Stimulated activated naive B cell treated with anti-CD40 and anti-IgM and Interleukin-4, amounts not matched to agents 10 μg/mL and 1 μg/mL and 100 μg/mL, for 72 hours (primary cell): Measurements from ENCODE around the gene ANO10.
"Not testable (repeated sequence)": the region's sequence is repeated elsewhere in the genome, so short reads cannot be mapped to it uniquely, and the experiment has no call there.

ENCODE experiments used
- ATAC-seq, 2 donors: fragments of 150-1000 bp; cut with Tn5 transposase; replicated peaks; 2 replicates each; pipeline ENCODE4 v1.10.0; 2021; ENCODE audit warnings: moderate library complexity in 1 of 2
- DNase-seq: peaks from one replicate; pipeline ENCODE4 v3.0.0; 2021
- H3K27ac Mint-ChIP-seq: one replicate; pipeline ENCODE4 v1.8.0; 2022; ENCODE audit warnings: mild to moderate bottlenecking, mixed read lengths
- H3K27me3 Mint-ChIP-seq, 2 donors: one replicate each; pipeline ENCODE4 v1.8.0; 2022; ENCODE audit warnings: mixed read lengths in 2 of 2
- H3K36me3 Mint-ChIP-seq, 2 donors: one replicate each; pipeline ENCODE4 v1.8.0; 2022; ENCODE audit warnings: mixed read lengths in 2 of 2, mild to moderate bottlenecking in 1 of 2
- H3K4me1 Mint-ChIP-seq, 2 donors: one replicate each; pipeline ENCODE4 v1.8.0; 2022; ENCODE audit warnings: mixed read lengths in 2 of 2, mild to moderate bottlenecking in 1 of 2
- H3K4me3 Mint-ChIP-seq, 2 donors: one replicate each; pipeline ENCODE4 v1.8.0; 2022; ENCODE audit warnings: mild to moderate bottlenecking in 2 of 2, mixed read lengths in 2 of 2, moderate library complexity in 1 of 2
- H3K9me3 Mint-ChIP-seq, 2 donors: one replicate each; pipeline ENCODE4 v1.8.0; 2022; ENCODE audit warnings: mixed read lengths in 2 of 2, mild to moderate bottlenecking in 1 of 2

ANO10 gene

GRCh38 chr3:43503067-43503728, 118.6 kb downstream of the ANO10 start:
- H3K4me1 Mint-ChIP-seq, result peaks cover 0 to 2% of the 10 kb centered on the region in 2 donors
- no peak overlapping the region for H3K27ac Mint-ChIP-seq
- H3K27me3 Mint-ChIP-seq, result no peaks in the 10 kb centered on the region
- H3K9me3 Mint-ChIP-seq, result no peaks in the 10 kb centered on the region
- H3K4me3 Mint-ChIP-seq, result no peak overlapping the region
- peaks cover 0 to 1% of the 10 kb centered on the region in 2 donors for H3K36me3 Mint-ChIP-seq
- ATAC-seq (peak in 1 of 2 donors; percentile 41), DNase-seq (no peak)

- Mint-ChIP-seq H3K4me3 (no peak overlapping the region), H3K27me3 (no peaks in the 10 kb centered on the region), H3K27ac (no peak overlapping the region), H3K4me1 (peaks cover 0 to 2% of the 10 kb centered on the region in 2 donors), H3K9me3 (no peaks in the 10 kb centered on the region), H3K36me3 (peaks cover 0 to 1% of the 10 kb centered on the region in 2 donors)
- ATAC-seq, result no peak
- DNase-seq, result no peak
Measured at GRCh38 chr3:43499256-43499655, 122.6 kb downstream of the ANO10 start.

- ATAC-seq (no peak), DNase-seq (no peak)
- Mint-ChIP-seq H3K4me1 (peaks cover 0 to 2% of the 10 kb centered on the region in 2 donors), H3K27ac (no peak overlapping the region), H3K27me3 (no peaks in the 10 kb centered on the region), H3K4me3 (no peak overlapping the region), H3K36me3 (peaks cover 0 to 1% of the 10 kb centered on the region in 2 donors), H3K9me3 (peaks cover 0 to under 1% of the 10 kb centered on the region in 2 donors)
Measured at GRCh38 chr3:43497905-43498365, 123.9 kb downstream of the ANO10 start.

DNA sequence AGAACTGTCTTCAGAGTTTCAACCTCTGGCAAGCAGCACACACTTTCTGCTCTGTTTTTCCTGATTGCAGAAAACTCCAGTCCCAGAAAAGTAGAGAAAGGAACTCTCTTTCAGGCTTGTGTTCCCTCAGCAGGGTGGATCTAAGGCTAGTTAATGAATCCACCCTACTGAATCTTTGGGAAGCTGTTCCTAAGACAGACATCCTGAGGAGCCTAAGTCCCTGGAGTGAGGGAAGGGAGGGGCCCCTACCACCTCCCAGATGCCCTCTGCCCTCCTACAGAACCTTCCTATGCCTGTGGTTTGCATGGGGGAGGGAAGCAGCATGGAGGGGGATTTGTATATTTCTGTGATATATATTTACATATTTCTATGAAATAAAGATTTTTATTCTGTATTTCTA, 124.4 kb downstream of the ANO10 start:
- Mint-ChIP-seq H3K36me3 (peaks cover 0 to 1% of the 10 kb centered on the region in 2 donors), H3K4me1 (peaks cover 0 to 2% of the 10 kb centered on the region in 2 donors)

DNA sequence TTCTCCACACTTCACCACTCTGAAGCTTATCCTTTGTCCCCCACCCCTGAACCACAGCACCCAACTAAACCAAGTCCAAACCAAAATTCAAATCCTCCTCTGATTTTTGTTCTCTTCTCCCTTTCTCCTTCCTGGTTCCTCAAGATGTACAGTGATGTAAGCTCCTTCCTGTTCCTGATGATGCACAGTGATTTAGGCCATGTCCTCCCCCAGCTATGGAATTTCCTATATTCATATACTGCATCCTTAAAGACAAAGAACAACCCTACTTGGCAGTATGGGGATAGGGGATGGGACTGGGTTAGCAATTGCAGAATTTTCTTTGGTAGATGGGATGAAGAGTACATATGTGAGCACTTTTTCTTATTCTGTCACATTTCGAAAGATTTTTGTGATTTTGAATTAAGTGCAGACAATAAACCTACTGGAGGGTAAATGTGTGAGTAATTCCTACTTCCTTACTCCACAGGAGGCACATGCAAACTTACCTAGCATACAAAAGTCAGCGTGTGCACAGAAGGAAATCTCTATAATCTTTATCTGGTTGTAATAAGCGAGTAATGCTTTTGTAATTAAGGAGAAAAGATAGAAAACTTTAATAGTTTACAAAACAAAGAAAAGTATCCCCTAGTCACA, 125.0 kb downstream of the ANO10 start:
- Mint-ChIP-seq H3K27ac (no peak overlapping the region), H3K9me3 (peaks cover 0 to 6% of the 10 kb centered on the region in 2 donors), H3K36me3 (peaks cover 0 to 1% of the 10 kb centered on the region in 2 donors), H3K4me3 (no peak overlapping the region), H3K27me3 (no peaks in the 10 kb centered on the region), H3K4me1 (peaks cover 0 to 2% of the 10 kb centered on the region in 2 donors)
- DNase-seq, result no peak
- ATAC-seq, result no peak

More for the DNA sequence above, 124.4 kb downstream of the ANO10 start:
- Mint-ChIP-seq H3K9me3 (peaks cover 0 to 3% of the 10 kb centered on the region in 2 donors), H3K27me3 (no peaks in the 10 kb centered on the region), H3K4me3 (no peak overlapping the region), H3K27ac (no peak overlapping the region)
- no peak for ATAC-seq
- DNase-seq, result no peak

DNA sequence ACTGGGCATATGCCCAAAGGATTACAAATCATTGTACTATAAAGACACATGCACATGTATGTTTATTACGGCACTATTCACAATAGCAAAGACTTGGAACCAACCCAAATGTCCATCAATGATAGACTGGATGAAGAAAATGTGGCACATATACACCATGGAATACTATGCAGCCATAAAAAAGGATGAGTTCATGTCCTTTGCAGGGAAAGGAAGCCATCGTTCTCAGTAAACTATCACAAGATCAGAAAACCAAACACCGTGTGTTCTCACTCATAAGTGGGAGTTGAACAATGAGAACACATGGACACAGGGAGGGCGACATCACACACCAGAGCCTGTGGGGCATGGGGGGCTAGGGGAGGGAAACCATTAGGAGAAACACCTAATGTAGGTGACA, 128.9 kb downstream of the ANO10 start:
- H3K36me3 Mint-ChIP-seq, H3K9me3 Mint-ChIP-seq, H3K4me1 Mint-ChIP-seq, H3K27me3 Mint-ChIP-seq, ATAC-seq, DNase-seq, H3K4me3 Mint-ChIP-seq, H3K27ac Mint-ChIP-seq: not testable (repeated sequence)

GRCh38 chr3:43491807-43492206, 130.0 kb downstream of the ANO10 start:
- H3K4me3 Mint-ChIP-seq, H3K9me3 Mint-ChIP-seq, H3K4me1 Mint-ChIP-seq, H3K27ac Mint-ChIP-seq, H3K36me3 Mint-ChIP-seq, H3K27me3 Mint-ChIP-seq, ATAC-seq, DNase-seq: not testable (repeated sequence)

DNA sequence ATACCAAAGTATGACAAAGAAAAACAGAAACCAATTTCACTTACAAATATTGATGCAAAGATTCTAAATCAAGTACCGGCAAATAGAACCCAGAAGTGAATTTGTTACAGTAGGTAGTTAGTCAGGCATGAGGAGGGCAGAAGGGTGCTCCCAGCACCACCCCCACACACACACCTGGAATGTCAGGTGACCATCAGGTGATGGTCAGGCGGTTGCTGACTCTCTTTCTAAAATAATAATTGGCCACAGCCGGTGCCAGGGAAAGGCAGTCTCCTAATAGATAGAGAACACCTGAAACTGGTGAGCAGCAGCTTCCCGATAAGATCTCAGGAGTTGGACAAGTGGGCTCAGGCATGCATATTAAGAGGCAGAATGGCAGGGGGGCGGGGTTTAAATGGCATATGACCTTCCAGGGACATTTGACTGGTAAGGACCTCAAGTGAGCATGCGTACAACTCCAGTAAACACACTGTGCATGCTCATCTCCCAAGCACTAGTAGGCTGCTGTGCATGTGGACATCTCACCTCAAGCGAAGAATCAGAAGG, 131.1 kb downstream of the ANO10 start:
- Mint-ChIP-seq H3K4me3 (no peak overlapping the region), H3K9me3 (peaks cover 0 to 8% of the 10 kb centered on the region in 2 donors), H3K27ac (no peak overlapping the region), H3K4me1 (no peaks in the 10 kb centered on the region), H3K36me3 (no peaks in the 10 kb centered on the region), H3K27me3 (no peaks in the 10 kb centered on the region)
- no peak for ATAC-seq
- DNase-seq, result no peak

DNA sequence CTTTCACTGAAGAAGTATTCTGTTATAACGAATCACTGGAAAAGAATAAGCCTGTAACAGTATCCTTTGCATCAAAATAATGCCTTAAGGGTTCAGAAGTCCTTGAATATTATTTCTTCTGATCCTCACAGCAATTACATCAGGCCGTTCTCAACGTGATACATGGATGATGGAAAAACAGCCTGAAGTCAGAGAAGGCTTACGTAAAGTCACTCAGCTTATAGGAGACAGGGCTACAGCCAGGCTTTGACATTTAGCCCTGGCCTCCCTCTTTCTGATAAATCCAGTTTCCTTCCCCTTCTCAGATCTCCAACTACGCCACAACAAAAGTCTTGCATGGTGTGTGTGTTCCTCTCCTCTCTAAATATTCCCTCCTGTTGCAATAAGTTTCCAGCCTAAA, 131.9 kb downstream of the ANO10 start:
- H3K9me3 Mint-ChIP-seq, result peaks cover 0 to 8% of the 10 kb centered on the region in 2 donors
- no peaks in the 10 kb centered on the region for H3K4me1 Mint-ChIP-seq
- H3K36me3 Mint-ChIP-seq, result peaks cover 0 to 1% of the 10 kb centered on the region in 2 donors
- no peaks in the 10 kb centered on the region for H3K27me3 Mint-ChIP-seq
- no peak overlapping the region for H3K4me3 Mint-ChIP-seq
- no peak for DNase-seq
- ATAC-seq, result no peak
- no peak overlapping the region for H3K27ac Mint-ChIP-seq

DNA sequence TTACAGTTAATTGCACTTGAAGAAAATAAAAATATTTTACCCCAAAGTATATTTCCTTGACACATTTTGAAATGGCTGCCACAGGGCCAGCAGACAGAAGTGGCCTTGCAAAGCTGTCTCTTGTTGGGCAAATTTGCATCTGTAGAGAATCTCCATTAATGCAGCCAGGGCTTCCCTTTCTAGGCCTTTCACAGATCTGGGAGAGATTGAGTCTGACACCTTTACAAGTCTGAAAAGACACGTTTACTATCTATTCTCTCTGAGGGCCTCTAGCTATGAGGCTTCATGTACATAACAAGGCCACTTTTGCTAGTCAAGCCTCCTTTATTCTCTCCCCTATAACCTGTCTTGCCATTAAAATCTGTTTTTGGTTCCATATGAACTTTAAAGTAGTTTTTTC, 135.9 kb downstream of the ANO10 start:
- peaks cover 0 to 2% of the 10 kb centered on the region in 2 donors for H3K9me3 Mint-ChIP-seq
- no peak overlapping the region for H3K27ac Mint-ChIP-seq

DNA sequence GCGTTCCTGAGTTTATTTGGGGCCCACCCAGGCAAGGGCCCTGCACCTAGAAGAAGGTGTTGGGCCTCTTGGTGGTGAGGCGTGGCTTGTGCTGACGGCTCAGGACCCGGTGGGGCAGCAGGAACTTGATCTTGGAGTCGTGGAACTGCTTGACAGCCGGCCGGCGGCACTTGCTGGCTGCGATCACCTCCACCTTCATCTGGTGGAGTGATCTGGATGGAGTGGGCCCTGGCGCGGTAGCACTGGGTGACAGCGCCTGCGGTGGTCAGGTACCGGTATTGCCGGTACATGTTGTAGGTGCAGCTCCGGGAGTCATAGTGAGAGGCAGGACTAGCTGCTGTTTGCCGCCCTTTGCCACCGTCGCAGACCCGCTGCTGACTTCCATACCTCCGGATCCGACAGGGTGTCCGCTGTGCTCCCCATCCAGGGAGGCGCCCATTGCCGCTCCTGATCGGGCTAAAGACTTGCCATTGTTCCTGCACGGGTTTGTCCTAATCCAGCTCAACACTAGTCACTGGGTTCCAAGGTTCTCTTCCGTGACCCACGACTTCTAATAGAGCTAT, 136.8 kb downstream of the ANO10 start:
- Mint-ChIP-seq H3K36me3 (peaks cover 0 to 2% of the 10 kb centered on the region in 2 donors), H3K27ac (no peak overlapping the region), H3K4me1 (no peaks in the 10 kb centered on the region), H3K4me3 (no peak overlapping the region), H3K27me3 (no peaks in the 10 kb centered on the region), H3K9me3 (peaks cover 0 to 2% of the 10 kb centered on the region in 2 donors)
- DNase-seq, result no peak
- no peak for ATAC-seq

More for the DNA sequence above, 135.9 kb downstream of the ANO10 start:
- H3K4me1 Mint-ChIP-seq, result no peaks in the 10 kb centered on the region
- H3K36me3 Mint-ChIP-seq, result peaks cover 0 to 2% of the 10 kb centered on the region in 2 donors
- no peaks in the 10 kb centered on the region for H3K27me3 Mint-ChIP-seq
- H3K4me3 Mint-ChIP-seq, result no peak overlapping the region
- ATAC-seq (no peak), DNase-seq (no peak)

DNA sequence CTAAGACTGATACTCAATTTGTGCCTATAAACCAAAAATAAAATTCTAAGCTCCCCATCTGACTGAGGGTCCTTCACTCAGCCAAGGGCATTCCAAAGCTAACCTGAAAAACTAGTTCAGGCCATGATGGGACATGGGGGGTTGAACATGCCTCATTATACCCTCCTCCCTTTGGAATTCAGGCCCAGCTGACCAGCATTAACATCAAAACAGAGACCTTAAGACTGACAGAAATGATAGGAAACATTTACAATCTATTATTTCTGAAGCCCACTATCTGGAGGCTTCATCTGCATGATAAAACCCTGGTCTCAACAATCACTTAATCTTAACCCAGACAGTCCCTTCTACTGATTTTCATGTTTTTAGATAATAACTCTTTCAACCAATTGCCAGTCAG, 140.4 kb downstream of the ANO10 start:
- Mint-ChIP-seq H3K27ac (no peak overlapping the region), H3K4me1 (no peaks in the 10 kb centered on the region), H3K36me3 (peaks cover 0 to 2% of the 10 kb centered on the region in 2 donors), H3K27me3 (no peaks in the 10 kb centered on the region), H3K9me3 (no peaks in the 10 kb centered on the region), H3K4me3 (no peak overlapping the region)
- DNase-seq, result no peak
- no peak for ATAC-seq

DNA sequence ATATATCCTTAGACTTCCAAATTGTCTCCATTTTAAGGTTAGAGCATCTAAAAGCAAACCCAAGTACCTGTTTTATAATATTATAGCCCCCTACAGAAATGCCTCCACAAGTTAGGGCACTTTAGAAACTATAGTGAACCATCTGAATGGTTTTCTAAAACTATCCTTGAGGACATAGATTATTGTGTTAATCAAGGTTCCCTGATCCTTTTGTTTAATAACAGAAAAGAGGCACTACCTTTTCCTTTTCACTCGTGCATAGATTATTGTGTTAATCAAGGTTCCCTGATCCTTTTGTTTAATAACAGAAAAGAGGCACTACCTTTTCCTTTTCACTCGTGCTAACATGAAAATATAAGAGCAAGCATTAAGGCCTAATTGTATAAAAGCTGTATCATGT, 143.0 kb downstream of the ANO10 start:
- ATAC-seq, H3K4me1 Mint-ChIP-seq, H3K27ac Mint-ChIP-seq, H3K36me3 Mint-ChIP-seq, H3K27me3 Mint-ChIP-seq, H3K9me3 Mint-ChIP-seq, DNase-seq, H3K4me3 Mint-ChIP-seq: not testable (repeated sequence)

DNA sequence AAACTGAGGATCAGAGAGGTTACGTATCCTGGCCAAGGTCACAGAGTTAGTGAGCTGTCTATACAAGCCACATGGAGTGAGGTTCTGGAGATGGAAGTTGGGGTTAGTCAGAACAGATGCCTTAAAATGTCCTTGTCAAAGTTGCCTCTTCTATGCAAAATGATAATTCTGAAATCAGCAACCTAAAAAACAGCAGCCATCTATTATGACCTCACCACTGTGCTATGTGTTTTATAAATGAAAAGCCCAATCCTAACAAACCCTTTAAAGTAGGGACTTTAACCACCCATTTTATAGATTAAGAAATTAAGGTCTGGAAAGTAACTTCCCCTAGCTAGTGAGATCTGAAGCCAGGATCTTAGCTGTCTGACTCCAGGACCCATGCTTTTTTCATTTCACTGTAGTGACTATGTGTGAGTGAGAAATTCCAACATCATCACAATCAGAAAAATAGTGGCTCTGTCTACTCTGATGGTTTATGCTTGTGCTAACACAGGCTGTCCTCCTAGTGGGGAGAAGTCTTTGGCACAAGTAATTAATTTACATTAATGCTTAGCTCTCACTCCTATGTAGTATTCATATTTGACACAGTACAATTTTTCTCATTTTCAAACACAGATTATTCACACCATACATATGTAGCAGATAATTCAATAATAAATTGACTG, 143.6 kb downstream of the ANO10 start:
- Mint-ChIP-seq H3K4me1 (no peaks in the 10 kb centered on the region), H3K9me3 (no peaks in the 10 kb centered on the region), H3K36me3 (no peaks in the 10 kb centered on the region), H3K4me3 (no peak overlapping the region), H3K27ac (no peak overlapping the region), H3K27me3 (no peaks in the 10 kb centered on the region)
- ATAC-seq (no peak), DNase-seq (no peak)
